ENCODE measurements around the gene ICAM4. TPM values are rescaled to one million over a fixed set of nuclear protein-coding genes. Genes with fewer than 3 reads are reported as not detected.
A peak's percentile ranks its signal among the peaks of the same experiment; 100 is the strongest.

The ICAM4 gene
- total and polyA plus RNA-seq, 9 of the 15 experiments (the other 6 are each of a cell fraction or from before 2014, with no cell fraction given): 14.1 to 86.1 (median 29.6) TPM

- TF ChIP-seq E2F1 (CRISPR knock-in tag; IDR thresholded peaks at IDR 0.05) (no peak), HDAC2 (IDR thresholded peaks at IDR 0.05) (peak; percentile 95), TEAD2 (tag; IDR thresholded peaks at IDR 0.05) (0 out of 2 replicates have a peak, but pooled peaks have one; percentile 8), POLR2G (IDR thresholded peaks at IDR 0.05; ENCODE audit: low read depth, low read length) (peak; percentile 87), ELF4 (CRISPR knock-in tag; IDR thresholded peaks at IDR 0.05) (0 out of 2 replicates have a peak, but pooled peaks have one; percentile 5), ZNF717 (CRISPR knock-in tag; IDR thresholded peaks at IDR 0.05) (no peak), EHMT2 (IDR thresholded peaks at IDR 0.05) (no peak), REST (IDR thresholded peaks at IDR 0.05; ENCODE audit: borderline replicate concordance) (peak; percentile 87), REST (CRISPR knock-in tag; IDR thresholded peaks at IDR 0.05; ENCODE audit: low read depth) (no peak), HCFC1 (IDR thresholded peaks at IDR 0.05; ENCODE audit: low read depth, low read length) (peak; percentile 77), MAZ (CRISPR knock-in tag; conservative IDR thresholded peaks at IDR 0.05 in 1 of 2, IDR thresholded peaks at IDR 0.05 in 1 of 2) (peak; percentile 56 to 62; a peak in 3 of 4 replicates), THAP7 (CRISPR knock-in tag; IDR thresholded peaks at IDR 0.05) (0 out of 2 replicates have a peak, but pooled peaks have one; percentile 28), SMC3 (conservative IDR thresholded peaks at IDR 0.05; ENCODE audit: insufficient read depth, low read depth, low read length) (no peak), SP2 (IDR thresholded peaks at IDR 0.05; ENCODE audit: extremely low read depth, low read depth, low read length, poor library complexity, severe bottlenecking) (no peak), FOXM1 (IDR thresholded peaks at IDR 0.05; ENCODE audit: low read depth) (no peak), FOXM1 (CRISPR knock-in tag; IDR thresholded peaks at IDR 0.05; ENCODE audit: low read depth) (no peak), NUFIP1 (IDR thresholded peaks at IDR 0.05; ENCODE audit: partially characterized antibody) (no peak), POLR2AphosphoS5 (IDR thresholded peaks at IDR 0.05; ENCODE audit: control insufficient read depth, insufficient read depth, low read depth, low read length) (peak; percentile 84)
Measured at GRCh38 chr19:10315335-10316214, 28.8 kb downstream of the ICAM4 start, which contains the start of gene FDX2 (continued).
